Osteocyte (in vitro differentiated cells): Measurements from ENCODE around the gene FNIP2. TPM values are rescaled to one million over a fixed set of nuclear protein-coding genes. Genes with fewer than 3 reads are reported as not detected.

ENCODE experiments used
- DNase-seq: peaks from one replicate; pipeline ENCODE4 v3.0.0; 2021; ENCODE audit warnings: mixed read lengths; ENCODE audit not compliant: unreplicated experiment; ENCODE audit errors: extremely low spot score
- H3K27ac Mint-ChIP-seq: one replicate; pipeline ENCODE4 v1.8.0; 2021; ENCODE audit warnings: mild to moderate bottlenecking, mixed read lengths; ENCODE audit not compliant: unreplicated experiment
- H3K27me3 Mint-ChIP-seq: one replicate; pipeline ENCODE4 v1.8.0; 2021; ENCODE audit warnings: mixed read lengths; ENCODE audit not compliant: unreplicated experiment
- H3K36me3 Mint-ChIP-seq: one replicate; pipeline ENCODE4 v1.8.0; 2021; ENCODE audit warnings: mixed read lengths; ENCODE audit not compliant: unreplicated experiment
- H3K4me1 Mint-ChIP-seq: one replicate; pipeline ENCODE4 v1.8.0; 2021; ENCODE audit warnings: mixed read lengths; ENCODE audit not compliant: unreplicated experiment
- H3K4me3 Mint-ChIP-seq: one replicate; pipeline ENCODE4 v1.8.0; 2021; ENCODE audit warnings: mild to moderate bottlenecking, moderate library complexity, mixed read lengths; ENCODE audit not compliant: unreplicated experiment
- H3K9me3 Mint-ChIP-seq: one replicate; pipeline ENCODE4 v1.8.0; 2021; ENCODE audit warnings: mixed read lengths; ENCODE audit not compliant: unreplicated experiment
- CTCF ChIP-seq: fragments of 200-600 bp; sonication (generic); IDR thresholded peaks from 2 replicates; pipeline ENCODE4 v1.5.0; 2021; ENCODE audit warnings: antibody characterized with exemption, mild to moderate bottlenecking, moderate library complexity
- total RNA-seq: library from RNA; stranded (reverse); gene quantifications from 2 replicates; pipeline ENCODE4 v1.2.1, GENCODE V29; 2021

Gene FNIP2
- total RNA-seq, 1 donor from 2014 or later: 14.4 TPM

- peaks cover 13% of the 10 kb centered on the region for H3K4me1 Mint-ChIP-seq
- TF ChIP-seq CTCF: no peak
- no peaks in the 10 kb centered on the region for H3K27me3 Mint-ChIP-seq
- no peaks in the 10 kb centered on the region for H3K9me3 Mint-ChIP-seq
- no peak overlapping the region for H3K4me3 Mint-ChIP-seq
- H3K27ac Mint-ChIP-seq: no peak overlapping the region
- H3K36me3 Mint-ChIP-seq: peaks cover 32% of the 10 kb centered on the region
- no peak for DNase-seq
Measured at GRCh38 chr4:158857951-158858350, 89.1 kb downstream of the FNIP2 start.

GRCh38 chr4:158858410-158859199 lies 89.8 kb downstream of the FNIP2 start:
- Mint-ChIP-seq H3K9me3 (no peaks in the 10 kb centered on the region), H3K27me3 (no peaks in the 10 kb centered on the region), H3K27ac (no peak overlapping the region), H3K4me3 (no peak overlapping the region), H3K4me1 (peaks cover 13% of the 10 kb centered on the region), H3K36me3 (peaks cover 37% of the 10 kb centered on the region)
- TF ChIP-seq CTCF: no peak
- no peak for DNase-seq

DNA sequence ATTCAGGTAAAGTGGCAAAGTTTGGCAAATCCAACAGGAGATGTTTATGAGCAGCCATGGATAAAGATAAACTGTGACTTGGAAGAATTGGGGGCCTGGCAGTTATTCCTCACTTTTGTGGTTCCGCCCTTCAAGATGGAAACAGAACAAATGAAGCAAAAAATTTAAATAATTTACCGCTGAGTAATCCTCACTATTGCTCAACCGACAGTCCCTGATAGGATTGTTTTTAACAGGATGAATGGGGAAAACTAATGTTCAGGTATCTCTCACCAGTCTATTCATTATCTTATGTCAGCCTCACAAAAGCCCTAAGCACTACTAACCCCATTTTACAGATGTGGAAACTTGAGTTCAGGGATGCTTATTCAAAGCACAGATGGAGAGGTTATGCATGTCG lies 90.8 kb downstream of the FNIP2 start:
- no peak for DNase-seq
- H3K27me3 Mint-ChIP-seq: no peaks in the 10 kb centered on the region
- no peak for TF ChIP-seq CTCF
- no peak overlapping the region for H3K4me3 Mint-ChIP-seq
- no peaks in the 10 kb centered on the region for H3K9me3 Mint-ChIP-seq
- H3K27ac Mint-ChIP-seq: no peak overlapping the region
- peaks cover 13% of the 10 kb centered on the region for H3K4me1 Mint-ChIP-seq
- H3K36me3 Mint-ChIP-seq: peaks cover 40% of the 10 kb centered on the region

DNA sequence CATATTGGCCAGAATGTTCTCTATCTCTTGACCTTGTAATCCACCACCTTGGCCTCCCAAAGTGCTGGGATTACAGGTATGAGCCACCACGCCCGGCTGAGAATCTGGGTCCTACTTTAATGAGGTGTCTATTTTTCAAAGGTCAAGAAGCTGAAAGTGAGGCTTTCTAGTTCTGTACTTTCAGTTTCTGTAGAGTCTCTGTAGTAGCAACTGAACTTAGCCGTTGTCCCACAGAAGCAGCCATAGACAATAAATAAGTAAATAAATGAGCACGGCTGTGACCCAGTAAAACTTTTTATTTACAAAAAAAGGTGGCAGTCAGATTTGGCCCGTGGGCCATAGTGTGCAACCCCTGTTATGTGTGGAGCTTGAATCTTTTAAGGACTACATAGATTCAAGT lies 92.0 kb downstream of the FNIP2 start:
- Mint-ChIP-seq H3K9me3 (no peaks in the 10 kb centered on the region), H3K27ac (no peak overlapping the region), H3K4me1 (peaks cover 13% of the 10 kb centered on the region), H3K4me3 (no peak overlapping the region), H3K27me3 (no peaks in the 10 kb centered on the region), H3K36me3 (peaks cover 41% of the 10 kb centered on the region)
- no peak for TF ChIP-seq CTCF
- no peak for DNase-seq

DNA sequence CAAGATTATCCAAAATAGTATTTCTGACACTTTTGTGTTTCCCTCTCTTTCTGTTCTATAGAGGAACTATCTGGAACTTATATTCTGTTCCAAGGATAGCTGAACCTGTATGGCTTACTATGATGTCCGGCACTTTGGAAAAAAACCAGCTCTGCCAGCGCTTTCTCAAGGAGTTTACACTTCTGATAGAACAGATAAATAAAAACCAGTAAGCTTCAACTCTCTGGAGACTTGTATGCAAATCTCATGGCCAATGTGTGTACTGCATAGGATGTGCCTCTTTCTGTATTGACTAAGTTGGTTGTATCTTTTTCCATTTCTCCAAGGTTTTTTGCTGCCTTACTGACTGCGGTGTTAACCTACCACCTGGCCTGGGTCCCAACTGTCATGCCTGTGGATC lies 92.5 kb downstream of the FNIP2 start:
- no peaks in the 10 kb centered on the region for H3K9me3 Mint-ChIP-seq
- no peak overlapping the region for H3K27ac Mint-ChIP-seq
- no peak for DNase-seq

More for the DNA sequence above, 92.5 kb downstream of the FNIP2 start:
- H3K4me1 Mint-ChIP-seq: peaks cover 13% of the 10 kb centered on the region
- no peak overlapping the region for H3K4me3 Mint-ChIP-seq
- peaks cover 41% of the 10 kb centered on the region for H3K36me3 Mint-ChIP-seq
- H3K27me3 Mint-ChIP-seq: no peaks in the 10 kb centered on the region
- TF ChIP-seq CTCF: no peak
